DOHH2 (cell line): ENCODE data around the gene ZNF605.
"Not testable (repeated sequence)": the region's sequence is repeated elsewhere in the genome, so short reads cannot be mapped to it uniquely, and the experiment has no call there.

Experiments
- H3F3A ChIP-seq: fragments of 200-600 bp; sonication (generic), shearing (Covaris generic); 2 replicates; pipeline ENCODE4 v1.6.0; 2016; ENCODE audit warnings: antibody characterized with exemption, mild to moderate bottlenecking; ENCODE audit not compliant: control insufficient read depth, insufficient read depth
- H3K27ac ChIP-seq: fragments of 200-600 bp; sonication (generic); 2 replicates; pipeline ENCODE4 v1.5.1; 2014; ENCODE audit warnings: low read depth, mild to moderate bottlenecking, low read length, moderate library complexity
- H3K27me3 ChIP-seq: fragments of 200-600 bp; sonication (generic); 2 replicates; pipeline ENCODE4 v1.6.1; 2014; ENCODE audit warnings: mild to moderate bottlenecking, low read length, mixed read lengths; ENCODE audit not compliant: control insufficient read depth
- H3K36me3 ChIP-seq: fragments of 200-600 bp; sonication (generic); 2 replicates; pipeline ENCODE4 v1.6.1; 2014; ENCODE audit warnings: mild to moderate bottlenecking, low read length, moderate library complexity, mixed read lengths; ENCODE audit not compliant: control insufficient read depth
- H3K4me1 ChIP-seq: fragments of 200-600 bp; sonication (generic); 2 replicates; pipeline ENCODE4 v1.6.1; 2014; ENCODE audit warnings: mild to moderate bottlenecking, low read length, mixed read lengths; ENCODE audit not compliant: control insufficient read depth
- H3K4me2 ChIP-seq: fragments of 200-600 bp; sonication (generic); 2 replicates; pipeline ENCODE4 v1.6.0; 2014; ENCODE audit warnings: mild to moderate bottlenecking, low read length, moderate library complexity
- H3K4me3 ChIP-seq: fragments of 200-600 bp; sonication (generic); 2 replicates; pipeline ENCODE4 v1.5.1; 2014; ENCODE audit warnings: mild to moderate bottlenecking, low read length, mixed read lengths
- H3K79me2 ChIP-seq: fragments of 200-600 bp; sonication (generic); 2 replicates; pipeline ENCODE4 v1.6.1; 2014; ENCODE audit warnings: mild to moderate bottlenecking, low read length, mixed read lengths; ENCODE audit not compliant: control insufficient read depth
- H3K9me2 ChIP-seq: fragments of 200-600 bp; sonication (generic); replicated peaks from 2 replicates; pipeline ENCODE4 v1.6.1; 2014; ENCODE audit warnings: mild to moderate bottlenecking, low read length, mixed read lengths; ENCODE audit not compliant: control insufficient read depth
- H3K9me3 ChIP-seq: fragments of 200-600 bp; sonication (generic); 2 replicates; pipeline ENCODE4 v1.6.1; 2014; ENCODE audit warnings: antibody characterized with exemption, low read length, mixed read lengths; ENCODE audit not compliant: control insufficient read depth, insufficient read depth
- H4K20me1 ChIP-seq: fragments of 200-600 bp; sonication (generic); 2 replicates; pipeline ENCODE4 v1.6.0; 2014; ENCODE audit warnings: low read depth, mild to moderate bottlenecking, antibody characterized with exemption, low read length, moderate library complexity; ENCODE audit not compliant: control insufficient read depth, insufficient read depth
- CTCF ChIP-seq: fragments of 200-600 bp; sonication (generic); IDR thresholded peaks from one replicate; pipeline ENCODE4 v1.5.1; 2014; ENCODE audit warnings: antibody characterized with exemption, mild to moderate bottlenecking, low read depth, low read length; ENCODE audit not compliant: poor library complexity, severe bottlenecking
- EZH2phosphoT487 ChIP-seq: fragments of 200-600 bp; sonication (generic); IDR thresholded peaks from 2 replicates; pipeline ENCODE4 v1.6.1; 2017; ENCODE audit warnings: borderline replicate concordance, mild to moderate bottlenecking, antibody characterized with exemption, low read length, moderate library complexity, mixed read lengths

Gene ZNF605

GRCh38 chr12:132937476-132937875 lies 18.6 kb downstream of the ZNF605 start:
- H3K36me3 ChIP-seq, result peaks cover 4% of the 10 kb centered on the region
- no peaks in the 10 kb centered on the region for H3F3A ChIP-seq
- H3K79me2 ChIP-seq, result no peaks in the 10 kb centered on the region
- no peaks in the 10 kb centered on the region for H4K20me1 ChIP-seq
- H3K27ac ChIP-seq, result no peak overlapping the region
- no peaks in the 10 kb centered on the region for H3K27me3 ChIP-seq
- no peak overlapping the region for H3K4me2 ChIP-seq
- H3K9me2 ChIP-seq, result no peaks in the 10 kb centered on the region
- H3K4me3 ChIP-seq, result no peak overlapping the region
- TF ChIP-seq EZH2phosphoT487 (no peak), CTCF (no peak)
- peaks cover 25% of the 10 kb centered on the region for H3K9me3 ChIP-seq
- no peaks in the 10 kb centered on the region for H3K4me1 ChIP-seq

- not testable (repeated sequence) for H3F3A ChIP-seq, H3K9me2 ChIP-seq
- peaks cover 21% of the 10 kb centered on the region; the same call in 1 of the 2 replicates for H3K9me3 ChIP-seq
These were observed 19.2 kb downstream of the ZNF605 start for GRCh38 chr12:132936921-132937320.

GRCh38 chr12:132936163-132936562 lies 19.9 kb downstream of the ZNF605 start:
- TF ChIP-seq CTCF (no peak), EZH2phosphoT487 (no peak)
- no peaks in the 10 kb centered on the region for H4K20me1 ChIP-seq
- peaks cover 28% of the 10 kb centered on the region for H3K9me3 ChIP-seq
- no peak overlapping the region for H3K27ac ChIP-seq
- no peaks in the 10 kb centered on the region for H3K79me2 ChIP-seq
- H3F3A ChIP-seq, result no peaks in the 10 kb centered on the region
- H3K9me2 ChIP-seq, result no peaks in the 10 kb centered on the region
- H3K27me3 ChIP-seq, result no peaks in the 10 kb centered on the region
- H3K4me2 ChIP-seq, result no peak overlapping the region
- no peaks in the 10 kb centered on the region for H3K4me1 ChIP-seq
- no peak overlapping the region for H3K4me3 ChIP-seq
- H3K36me3 ChIP-seq, result no peaks in the 10 kb centered on the region

More at GRCh38 chr12:132936921-132937320, 19.2 kb downstream of the ZNF605 start:
- not testable (repeated sequence) for H3K27me3 ChIP-seq, H3K4me2 ChIP-seq, H3K79me2 ChIP-seq, H3K36me3 ChIP-seq, H3K27ac ChIP-seq, H3K4me1 ChIP-seq, H4K20me1 ChIP-seq, H3K4me3 ChIP-seq

- no peaks in the 10 kb centered on the region for H3K27me3 ChIP-seq
- H3K4me2 ChIP-seq, result no peak overlapping the region
- no peak overlapping the region for H3K27ac ChIP-seq
- no peaks in the 10 kb centered on the region for H3F3A ChIP-seq
- no peaks in the 10 kb centered on the region for H3K9me2 ChIP-seq
- H3K4me1 ChIP-seq, result no peaks in the 10 kb centered on the region
- H3K36me3 ChIP-seq, result no peaks in the 10 kb centered on the region
- no peaks in the 10 kb centered on the region for H3K79me2 ChIP-seq
- peaks cover 67% of the 10 kb centered on the region for H3K9me3 ChIP-seq
- TF ChIP-seq CTCF (no peak), EZH2phosphoT487 (no peak)
- H4K20me1 ChIP-seq, result no peaks in the 10 kb centered on the region
- H3K4me3 ChIP-seq, result no peak overlapping the region
These were observed 29.7 kb downstream of the ZNF605 start for GRCh38 chr12:132926415-132926833.
